ENCODE data around the gene INPP5D.

The INPP5D gene

DNA sequence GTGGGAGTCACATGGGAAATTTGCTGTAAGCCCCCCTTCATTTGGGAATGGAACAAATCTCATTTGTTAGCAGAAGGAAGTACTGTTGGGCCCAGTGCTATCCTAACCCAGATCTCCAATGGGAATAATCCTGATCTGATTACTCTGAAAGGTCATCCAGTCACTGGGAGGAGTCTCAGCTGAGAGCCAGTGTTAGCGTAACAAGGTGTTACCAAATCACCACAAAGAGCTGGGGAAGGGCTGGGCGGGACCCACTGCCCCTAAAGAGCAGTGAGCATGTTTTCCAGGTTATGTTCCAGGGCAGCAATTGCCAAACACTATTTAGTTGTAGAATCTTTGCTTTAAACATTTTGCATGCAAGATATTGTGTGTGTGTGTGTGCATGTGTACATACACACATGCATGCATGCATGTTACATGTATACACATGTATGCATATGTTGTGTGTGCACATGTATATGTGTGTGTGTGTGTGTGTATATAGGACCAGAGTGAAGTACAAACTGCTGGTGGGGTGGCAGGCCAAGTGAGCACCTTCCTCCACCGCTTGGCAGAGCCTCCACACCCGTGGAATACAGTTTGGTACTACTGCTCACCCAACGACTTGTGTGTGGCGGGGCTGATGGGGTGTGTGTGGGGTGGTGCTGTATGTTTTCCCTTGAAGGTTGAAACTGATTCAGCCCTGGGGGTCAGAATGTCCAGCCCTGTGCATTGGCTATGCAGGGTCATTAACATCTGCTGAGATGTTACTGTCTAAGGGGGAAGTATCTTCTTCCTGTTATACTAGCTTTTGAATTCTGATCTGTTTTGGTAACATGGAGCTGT is 15.2 kb downstream of the INPP5D start:
- no peak for DNase-seq (ENCODE audit: low spot score)

DNA sequence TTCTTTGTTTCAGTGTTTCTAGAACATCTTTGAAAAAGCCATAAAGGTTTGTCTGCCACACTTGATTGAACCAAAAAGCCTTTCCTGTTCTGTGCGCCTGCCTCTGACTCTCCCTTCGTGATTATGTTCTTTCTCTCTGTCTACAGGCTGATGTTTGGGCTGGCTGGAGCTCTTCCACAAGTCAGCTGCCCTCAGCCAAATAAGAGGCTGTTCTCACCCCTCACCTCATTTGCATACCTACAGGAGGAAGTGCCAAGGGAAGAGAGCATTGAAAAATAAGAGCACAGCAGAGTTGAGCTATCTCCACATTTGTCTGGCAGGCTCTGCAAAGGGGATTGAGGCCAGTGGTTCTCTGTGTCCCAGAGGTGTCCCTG is 15.8 kb downstream of the INPP5D start:
- DNase-seq (ENCODE audit: low spot score) = no peak

DNA sequence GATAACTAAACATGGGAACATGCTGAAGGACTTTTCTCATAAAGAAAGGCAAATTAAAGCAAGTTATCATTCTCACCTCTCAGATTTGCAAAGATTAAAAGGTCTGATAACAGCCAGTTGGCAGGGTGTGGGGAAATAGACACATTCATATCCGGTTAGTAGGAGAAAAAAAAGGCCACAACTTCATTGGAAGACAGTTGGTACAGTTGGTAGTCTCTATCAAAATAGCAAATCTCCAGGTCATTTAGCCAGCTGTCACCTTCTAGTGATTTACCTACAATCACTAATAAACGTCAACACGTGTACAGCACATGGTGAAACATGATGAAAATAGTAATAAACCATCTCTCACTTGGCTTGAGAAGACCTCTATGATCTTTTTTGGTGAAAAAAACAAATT is 16.6 kb downstream of the INPP5D start:
- DNase-seq (ENCODE audit: low spot score) = no peak

DNA sequence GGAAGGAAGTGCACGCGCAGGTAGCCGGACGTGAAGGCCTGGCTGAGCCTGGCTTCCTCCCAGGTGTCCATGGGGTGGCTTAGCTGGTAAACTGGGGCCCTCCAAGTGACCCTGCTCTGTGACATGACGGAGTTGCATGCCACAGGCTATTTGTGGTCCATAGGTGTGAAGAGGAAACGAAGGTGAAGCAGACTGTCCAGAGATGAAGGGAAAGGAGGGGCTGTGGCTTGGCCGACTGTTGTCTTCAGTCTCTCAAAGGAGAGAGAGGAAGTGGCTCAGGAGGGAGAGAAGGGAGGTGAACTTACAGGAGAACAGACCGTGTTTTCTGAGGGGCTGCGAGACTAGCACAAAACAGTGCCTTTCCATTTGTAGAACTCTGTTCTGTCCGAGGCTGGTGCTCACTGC is 19.3 kb downstream of the INPP5D start:
- DNase-seq (ENCODE audit: low spot score) = no peak

DNA sequence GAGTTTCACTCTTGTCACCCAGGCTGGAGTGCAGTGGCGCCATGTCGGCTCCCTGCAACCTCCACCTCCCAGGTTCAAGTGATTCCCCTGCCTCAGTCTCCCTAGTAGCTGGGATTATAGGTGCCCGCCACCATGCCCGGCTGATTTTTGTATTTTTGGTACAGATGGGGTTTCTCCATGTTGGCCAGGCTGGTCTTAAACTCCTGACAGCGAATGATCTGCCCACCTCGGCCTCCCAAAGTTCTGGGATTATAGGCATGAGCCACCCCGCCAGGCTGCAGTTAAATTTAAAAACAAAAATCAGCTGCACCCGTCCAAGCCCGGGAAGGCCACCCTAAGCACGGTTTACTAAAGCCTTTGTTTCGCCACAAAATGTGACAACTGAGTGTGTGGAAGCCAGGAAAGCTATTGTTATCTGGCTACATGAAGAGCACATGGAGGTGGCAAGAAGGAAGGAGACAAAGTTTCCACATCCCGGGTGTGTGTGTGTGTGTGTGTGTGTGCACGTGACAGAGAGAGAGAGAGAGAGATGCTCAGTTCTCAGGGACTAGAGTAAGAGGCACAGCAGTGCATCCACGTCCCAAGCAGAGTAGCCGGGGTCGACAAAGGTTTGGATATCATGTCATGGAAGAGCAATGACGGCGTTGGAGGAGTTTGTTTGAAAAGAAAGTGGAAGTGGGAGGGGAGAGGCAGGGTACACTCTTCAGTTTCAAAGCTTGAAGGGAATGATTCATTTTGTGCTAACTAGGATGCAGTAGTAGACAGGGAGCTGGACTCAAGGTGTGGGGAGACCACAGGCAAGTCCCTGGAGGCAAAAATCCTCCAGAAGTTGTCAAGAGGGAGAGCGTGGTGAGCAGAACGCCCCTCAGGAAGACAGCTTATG is 20.1 kb downstream of the INPP5D start:
- DNase-seq (ENCODE audit: low spot score) = no peak

DNA sequence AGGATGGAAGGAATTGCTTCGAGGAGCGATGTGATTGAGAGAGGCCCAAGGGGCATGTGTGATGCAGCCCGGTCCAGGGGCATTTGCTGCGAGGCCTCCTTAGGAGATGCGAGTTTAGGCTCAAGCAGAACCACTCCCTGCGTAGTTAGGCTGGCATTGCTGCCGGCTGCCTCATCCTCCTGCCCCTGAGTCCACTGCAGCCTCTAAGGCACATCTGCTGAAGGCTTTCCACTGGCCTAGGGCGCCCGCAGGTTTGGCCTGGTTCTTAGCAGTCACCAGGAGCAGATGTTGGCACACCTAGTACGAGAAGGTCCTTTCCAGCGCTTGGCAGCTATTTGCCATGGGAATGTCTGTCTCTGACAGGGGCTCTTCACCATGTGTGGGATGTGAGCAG is 20.7 kb downstream of the INPP5D start:
- no peak for DNase-seq (ENCODE audit: low spot score)

DNA sequence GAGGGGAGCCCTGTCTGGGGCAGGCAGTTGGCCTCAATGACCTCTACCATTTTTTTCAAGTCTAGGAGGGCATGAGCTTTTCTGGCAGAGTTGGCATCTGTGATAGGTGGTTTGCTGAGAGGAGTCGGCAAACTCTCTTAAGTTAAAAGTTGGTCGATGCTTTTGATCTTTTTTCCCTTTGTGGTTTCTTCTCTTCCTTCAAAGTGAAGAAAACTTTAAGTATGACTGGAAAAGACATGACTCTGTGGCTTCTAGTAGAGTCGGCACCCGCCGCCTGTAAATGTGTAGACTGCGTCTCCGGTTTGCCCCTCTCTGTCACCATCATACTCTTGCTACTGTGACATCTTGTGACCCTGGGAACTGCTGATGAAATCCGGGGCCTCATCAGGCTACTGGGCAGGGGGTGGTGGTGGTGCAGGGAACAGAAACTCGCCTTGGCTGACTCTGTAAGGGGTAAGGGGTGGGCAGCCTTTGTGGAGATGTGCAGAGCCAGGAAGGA is 21.1 kb downstream of the INPP5D start:
- DNase-seq (ENCODE audit: low spot score) = no peak

DNA sequence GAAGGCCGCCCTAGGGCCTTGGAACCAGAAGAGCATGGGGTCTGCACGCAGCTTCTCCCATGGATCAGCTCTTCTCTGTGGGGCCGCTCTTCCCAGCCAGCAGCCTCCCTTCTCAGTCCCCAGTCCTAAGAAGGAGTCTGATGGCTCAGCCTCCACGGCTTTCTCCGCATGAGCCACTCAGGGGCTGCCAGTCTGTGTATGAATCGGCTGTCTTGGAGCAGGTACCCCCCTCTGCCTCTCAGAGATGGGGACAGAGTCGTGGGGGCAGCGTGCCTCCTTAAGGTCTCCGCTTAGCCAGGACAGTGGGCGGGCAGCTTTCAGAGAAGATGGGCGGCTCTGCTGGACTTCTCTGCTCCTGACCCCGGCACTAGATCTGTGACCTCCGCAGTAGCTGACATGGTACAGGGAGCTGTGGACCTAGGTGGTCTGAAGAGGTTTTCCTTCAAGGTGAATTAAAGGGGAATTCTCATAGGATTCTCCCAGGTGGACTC is 21.6 kb downstream of the INPP5D start:
- no peak for DNase-seq (ENCODE audit: low spot score)

DNA sequence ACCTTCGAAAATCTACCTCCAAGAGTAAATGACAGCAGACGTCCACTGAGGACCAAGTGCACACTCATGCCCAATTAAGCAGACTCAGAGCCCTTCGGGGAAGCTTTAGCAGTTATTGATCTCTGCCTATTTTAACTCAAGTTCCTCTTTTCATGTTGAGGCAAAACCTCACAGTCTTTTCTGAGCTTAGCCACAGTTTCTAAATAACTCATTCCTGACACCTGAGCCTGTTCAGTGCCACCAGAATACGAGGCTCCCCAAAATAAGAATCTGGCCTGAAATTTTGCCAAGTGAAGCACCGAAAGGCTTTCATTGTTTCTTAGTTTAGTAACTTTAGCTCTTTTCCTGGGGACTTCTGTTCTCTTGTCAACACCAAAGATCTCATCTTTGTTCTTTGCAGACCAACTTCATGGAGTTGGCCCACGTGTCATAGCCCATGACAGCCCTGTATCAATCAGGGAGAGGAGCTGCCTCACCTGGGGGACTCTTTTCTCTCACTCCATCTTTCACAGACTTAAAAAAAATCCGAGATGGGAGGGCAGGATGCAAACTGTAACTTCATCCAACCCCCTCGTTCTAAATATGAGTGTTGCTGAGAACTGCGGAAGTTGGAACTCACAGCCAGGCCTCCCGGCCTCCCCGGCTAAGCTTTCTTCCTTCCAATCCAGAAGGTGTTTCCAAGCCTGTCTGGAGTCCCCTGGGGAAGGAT is 22.2 kb downstream of the INPP5D start:
- DNase-seq (ENCODE audit: low spot score) = no peak

DNA sequence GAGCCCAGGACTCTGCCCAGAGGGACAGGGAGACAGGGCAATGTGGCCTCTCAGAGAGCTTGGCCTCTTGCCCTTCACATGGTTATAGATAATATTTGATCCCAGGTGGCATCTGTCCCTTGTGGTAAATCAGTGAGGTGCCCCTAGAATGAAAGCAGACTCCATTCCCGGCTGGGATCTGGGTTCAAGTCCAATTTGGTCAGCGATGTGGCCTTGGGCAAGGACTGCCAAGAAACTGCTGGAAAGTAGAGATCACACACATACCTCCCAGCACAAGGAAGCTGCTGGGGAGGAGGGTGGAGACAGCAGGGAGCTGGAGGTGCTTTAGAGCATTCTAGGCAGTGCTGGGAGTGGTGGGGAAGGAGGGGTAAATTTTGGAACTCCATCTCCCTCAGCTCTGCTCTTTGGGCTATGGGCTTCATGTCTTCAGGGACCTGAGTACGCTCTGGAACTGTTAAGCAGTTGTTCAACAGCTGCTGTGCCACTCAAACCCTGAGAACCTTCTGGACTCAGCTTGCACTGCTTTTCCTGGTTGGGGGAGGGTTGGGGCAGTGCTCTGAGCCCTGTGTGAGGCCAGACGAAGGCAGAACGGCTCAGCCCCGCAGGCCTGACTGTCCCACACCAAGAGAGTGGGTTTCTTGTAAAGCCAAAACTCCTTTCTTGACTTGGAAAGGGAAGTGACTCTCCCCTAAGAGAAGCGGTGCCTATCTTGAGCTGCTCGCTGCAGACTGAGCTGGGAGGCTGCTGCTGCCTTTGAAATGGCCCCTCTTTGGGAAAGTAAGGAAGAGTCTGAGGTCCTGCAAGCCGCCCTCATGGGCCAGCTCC is 23.0 kb downstream of the INPP5D start:
- DNase-seq (ENCODE audit: low spot score) = peak; percentile 42

DNA sequence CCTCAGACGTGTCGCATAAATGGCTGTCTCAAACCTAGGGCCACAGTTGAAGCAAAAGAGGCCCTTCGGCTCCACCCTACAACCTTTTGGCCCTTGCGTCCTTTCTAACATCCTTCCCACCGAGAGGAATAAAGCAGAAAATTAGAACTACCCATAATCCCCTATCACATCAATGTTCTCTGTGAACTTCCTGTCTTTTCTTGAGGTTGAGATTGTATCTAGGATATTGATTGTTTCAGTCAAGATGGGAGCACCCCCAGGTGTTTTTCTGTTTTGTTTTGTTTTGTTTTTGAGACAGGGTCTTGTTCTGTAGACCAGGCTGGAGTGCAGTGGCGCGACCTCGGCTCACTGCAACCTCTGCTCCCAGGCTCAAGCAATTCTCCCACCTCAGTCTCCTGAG is 23.6 kb downstream of the INPP5D start:
- no peak for DNase-seq (ENCODE audit: low spot score)

DNA sequence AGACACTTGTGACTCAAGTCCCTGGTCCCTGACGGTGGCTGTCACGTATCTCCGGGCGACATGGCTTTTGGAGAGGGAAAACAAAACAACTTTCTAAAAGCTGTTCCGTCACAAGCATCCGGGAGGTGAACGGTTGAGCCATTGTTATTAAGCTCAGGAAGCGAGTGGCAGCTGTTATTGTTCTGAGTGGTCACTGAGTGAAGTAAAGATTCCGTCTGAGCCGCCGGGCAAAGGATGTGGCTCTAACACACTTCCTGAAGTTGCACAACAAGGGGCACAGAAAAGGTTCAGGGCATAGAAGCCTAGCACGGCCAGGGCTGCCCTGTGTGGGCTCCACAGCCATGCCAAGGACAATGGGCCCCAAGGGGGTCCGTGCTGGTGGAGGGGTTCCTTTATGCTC is 24.3 kb downstream of the INPP5D start:
- DNase-seq (ENCODE audit: low spot score) = no peak

DNA sequence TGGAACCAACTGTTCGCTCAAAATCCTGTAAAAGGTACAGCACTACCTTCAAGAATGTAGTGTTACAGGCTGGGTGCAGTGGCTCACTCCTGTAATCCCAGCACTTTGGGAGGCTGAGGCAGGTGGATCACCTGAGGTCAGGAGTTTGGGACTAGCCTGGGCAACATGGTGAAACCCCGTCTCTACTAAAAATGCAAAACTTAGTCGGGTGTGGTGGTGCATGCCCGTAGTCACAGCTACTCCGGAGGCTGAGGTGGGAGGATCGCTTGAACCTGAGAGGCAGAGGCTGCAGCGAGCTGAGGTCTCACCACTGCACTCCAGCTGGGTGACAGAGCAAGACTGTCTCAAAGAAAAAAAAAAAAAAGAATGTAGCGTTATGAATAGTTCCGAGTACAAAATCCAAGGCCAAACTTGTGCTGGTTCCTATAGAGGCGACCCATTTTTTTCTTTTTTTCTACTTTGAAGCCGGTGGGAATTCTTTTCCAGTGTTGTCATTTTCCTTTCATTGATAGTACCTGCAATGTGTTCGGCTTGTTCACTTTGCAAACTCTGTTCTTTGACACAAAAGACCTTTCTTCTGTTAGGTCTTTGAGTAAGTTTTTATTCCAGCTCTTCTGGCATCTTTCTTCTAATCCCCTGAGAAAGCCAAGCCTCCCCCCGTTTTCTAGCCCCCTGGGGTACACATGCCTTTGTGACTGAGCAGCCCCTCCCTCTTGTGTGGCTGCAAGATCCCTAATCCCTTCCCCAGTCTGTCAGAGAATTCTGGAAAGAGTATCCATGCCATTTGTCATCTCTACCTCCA is 25.1 kb downstream of the INPP5D start:
- no peak for DNase-seq (ENCODE audit: low spot score)

DNA sequence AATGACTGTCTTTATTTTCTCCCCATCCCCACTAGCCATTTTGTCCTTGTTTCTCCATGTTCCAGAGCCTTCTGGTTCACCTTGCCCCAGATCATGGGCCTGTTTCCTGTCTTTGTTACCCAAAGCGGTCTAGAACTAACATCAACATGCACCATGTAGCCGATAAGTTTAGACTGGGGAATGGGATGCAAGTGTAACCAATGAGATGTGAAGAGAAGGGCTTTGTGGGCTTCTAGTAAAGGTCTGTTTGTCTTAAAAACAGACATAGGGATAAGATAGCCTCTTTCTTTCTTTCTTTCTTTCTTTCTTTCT is 25.7 kb downstream of the INPP5D start:
- no peak for DNase-seq (ENCODE audit: low spot score)

DNA sequence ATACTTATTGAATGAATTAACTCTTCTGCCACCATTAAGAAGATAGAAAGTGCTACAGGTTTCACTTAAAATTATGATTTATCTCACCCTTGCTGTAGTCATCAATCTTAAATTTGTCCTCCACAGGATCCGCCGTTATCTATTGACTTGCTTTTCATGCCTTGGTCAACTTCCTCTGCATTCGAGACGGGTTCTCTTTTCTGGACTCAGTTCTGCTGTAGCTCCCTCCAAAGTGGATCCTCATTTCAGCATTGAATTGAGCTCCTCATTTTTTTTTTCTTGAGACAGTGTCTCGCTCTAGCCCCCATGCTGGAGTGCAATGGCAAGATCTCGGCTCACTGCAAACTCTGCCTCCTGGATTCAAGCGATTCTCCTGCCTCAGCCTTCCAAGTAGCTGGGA is 27.6 kb downstream of the INPP5D start:
- DNase-seq (ENCODE audit: low spot score) = no peak

DNA sequence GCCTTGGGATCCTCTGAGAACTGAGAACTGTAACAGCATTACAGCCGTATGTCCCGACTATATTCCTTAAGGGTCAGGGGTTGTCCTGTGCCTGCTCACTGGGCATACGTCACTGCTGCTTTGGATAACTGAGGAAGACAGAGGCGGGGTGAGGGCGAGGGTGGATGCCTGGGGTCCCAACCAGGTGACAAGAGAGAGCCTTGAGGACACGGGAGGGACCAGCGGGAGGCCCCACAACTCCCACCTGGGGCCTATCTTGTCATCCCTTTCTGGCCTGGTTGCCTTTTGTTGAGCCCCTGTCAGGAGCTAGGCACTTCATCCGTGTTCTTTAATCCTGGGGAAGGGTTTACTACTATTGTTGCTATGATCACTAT is 28.8 kb downstream of the INPP5D start:
- no peak for DNase-seq (ENCODE audit: low spot score)

DNA sequence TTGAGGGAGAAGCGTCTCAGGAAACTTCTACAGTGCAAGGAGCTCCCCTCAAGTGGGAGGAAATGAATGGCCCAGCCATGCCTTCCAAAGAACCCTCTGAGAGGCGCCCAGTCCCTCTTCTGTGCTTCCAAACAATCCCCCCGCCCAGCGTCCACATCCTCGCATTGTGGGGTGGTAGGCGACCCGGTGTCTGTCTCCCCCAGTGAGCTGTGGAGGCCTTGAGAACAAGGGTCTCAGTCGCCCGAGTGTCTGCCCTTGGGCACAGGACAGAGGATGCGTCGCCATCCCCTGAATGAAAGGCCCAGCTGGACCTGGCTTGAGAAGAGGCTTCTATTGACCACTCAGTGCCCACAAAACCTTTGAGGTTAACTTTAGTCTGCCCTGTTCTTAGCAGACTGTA is 29.7 kb downstream of the INPP5D start:
- no peak for DNase-seq (ENCODE audit: low spot score)

DNA sequence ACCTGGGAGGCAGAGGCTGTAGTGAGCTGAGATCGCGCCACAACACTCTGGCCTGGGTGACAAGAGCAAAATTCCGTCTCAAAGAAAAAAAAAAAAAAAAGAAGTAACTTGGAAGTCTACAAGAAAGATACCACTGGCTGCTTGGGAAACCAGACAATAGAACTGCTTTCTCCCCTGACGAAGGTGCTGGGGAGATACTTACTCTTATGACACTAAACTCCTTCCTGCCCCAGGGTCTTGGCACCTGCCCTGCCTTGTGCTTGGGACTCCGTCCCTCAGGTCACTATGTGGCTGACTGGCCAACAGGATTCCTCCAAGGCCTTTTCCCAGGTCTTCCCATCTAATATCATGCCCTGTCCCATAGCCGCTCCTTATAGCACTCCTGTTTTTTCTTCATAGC is 30.7 kb downstream of the INPP5D start:
- no peak for DNase-seq (ENCODE audit: low spot score)

DNA sequence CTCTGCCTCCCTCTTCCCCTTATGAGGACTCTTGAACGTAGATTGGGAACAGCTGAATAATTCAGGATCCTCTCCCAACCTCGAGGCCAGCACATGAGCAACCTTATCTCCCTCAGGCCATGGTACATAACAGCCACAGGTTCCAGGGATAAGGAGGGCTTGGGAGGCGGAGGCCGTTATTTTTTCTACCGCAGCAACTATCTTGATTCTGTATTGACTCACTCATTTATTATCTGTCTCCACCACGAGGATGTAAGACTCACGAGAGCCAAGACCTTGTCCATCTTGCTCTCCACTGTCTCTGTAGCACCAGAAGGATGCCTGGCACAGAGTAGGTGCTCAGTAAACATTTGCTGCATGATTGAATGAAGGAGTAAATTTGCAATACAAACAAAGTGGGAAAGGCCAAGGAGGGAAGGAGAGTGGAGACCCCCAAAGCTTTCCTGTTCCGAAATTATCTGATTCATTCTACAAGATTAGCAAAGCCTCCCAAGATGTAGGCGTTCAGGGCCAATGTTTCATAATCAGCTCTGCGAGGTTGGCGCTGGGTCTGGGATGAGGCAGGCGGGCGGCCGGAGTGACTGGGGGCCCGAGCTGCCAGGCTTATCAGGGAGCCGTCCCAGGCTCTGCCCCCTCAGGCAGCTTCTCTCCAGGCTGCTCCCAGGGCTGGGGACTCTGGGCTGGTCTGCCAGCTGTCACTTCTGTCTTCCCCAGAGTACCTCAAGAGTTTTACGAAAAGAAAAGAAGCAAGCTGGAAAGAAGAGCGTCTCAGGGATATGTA is 31.6 kb downstream of the INPP5D start:
- DNase-seq (ENCODE audit: low spot score) = peak; percentile 91
